Neural progenitor cell (in vitro differentiated cells): ENCODE results near the gene DIAPH3. TPM values are rescaled to one million over a fixed set of nuclear protein-coding genes. Genes with fewer than 3 reads are reported as not detected.

ENCODE experiments used
- DNase-seq: peaks from one replicate; pipeline ENCODE4 v3.0.0-alpha.2; 2016; ENCODE audit warnings: low spot score
- H2AFZ ChIP-seq: fragments of 200-600 bp; sonication (generic); replicated peaks from 2 replicates; pipeline ENCODE4 v1.6.1; 2016; ENCODE audit warnings: antibody characterized with exemption
- H3F3A ChIP-seq: fragments of 200-600 bp; sonication (generic); 2 replicates; pipeline ENCODE4 v1.6.1; 2016; ENCODE audit warnings: antibody characterized with exemption, low read depth
- H3K27ac ChIP-seq: fragments of 200-600 bp; sonication (generic); 2 replicates; pipeline ENCODE4 v1.5.1; 2016; ENCODE audit warnings: mild to moderate bottlenecking
- H3K27me3 ChIP-seq: fragments of 200-600 bp; sonication (generic); 2 replicates; pipeline ENCODE4 v1.6.1; 2016; ENCODE audit warnings: mild to moderate bottlenecking, moderate library complexity
- H3K36me3 ChIP-seq: fragments of 200-600 bp; sonication (generic); 2 replicates; pipeline ENCODE4 v1.5.1; 2016
- H3K4me1 ChIP-seq: fragments of 200-600 bp; sonication (generic); 2 replicates; pipeline ENCODE4 v1.6.1; 2016; ENCODE audit warnings: mixed run types
- H3K4me2 ChIP-seq: fragments of 200-600 bp; sonication (generic); 2 replicates; pipeline ENCODE4 v1.6.1; 2016
- H3K4me3 ChIP-seq: fragments of 200-600 bp; sonication (generic); 2 replicates; pipeline ENCODE4 v1.5.1; 2016
- H3K79me2 ChIP-seq: fragments of 200-600 bp; sonication (generic); 2 replicates; pipeline ENCODE4 v1.6.1; 2016; ENCODE audit warnings: low read depth
- H3K9ac ChIP-seq: fragments of 200-600 bp; sonication (generic); 2 replicates; pipeline ENCODE4 v1.6.1; 2016
- H3K9me3 ChIP-seq: fragments of 200-600 bp; sonication (generic); 2 replicates; pipeline ENCODE4 v1.5.1; 2016; ENCODE audit warnings: low read depth
- H4K20me1 ChIP-seq: fragments of 200-600 bp; sonication (generic); 2 replicates; pipeline ENCODE4 v1.6.1; 2016; ENCODE audit warnings: low read depth
- H3K27ac Mint-ChIP-seq: 3 replicates; pipeline ENCODE4 v1.8.0; 2021; ENCODE audit warnings: mixed read lengths
- H3K27me3 Mint-ChIP-seq: 2 replicates; pipeline ENCODE4 v1.8.0; 2022; ENCODE audit warnings: low read depth, mild to moderate bottlenecking, inconsistent platforms, moderate library complexity, mixed read lengths; ENCODE audit not compliant: insufficient read depth
- H3K36me3 Mint-ChIP-seq: 3 replicates; pipeline ENCODE4 v1.8.0; 2021; ENCODE audit warnings: mixed read lengths
- H3K4me1 Mint-ChIP-seq: 3 replicates; pipeline ENCODE4 v1.8.0; 2021; ENCODE audit warnings: mixed read lengths
- H3K4me3 Mint-ChIP-seq: 3 replicates; pipeline ENCODE4 v1.8.0; 2021; ENCODE audit warnings: mild to moderate bottlenecking, moderate library complexity, mixed read lengths
- H3K9me3 Mint-ChIP-seq: 3 replicates; pipeline ENCODE4 v1.8.0; 2020; ENCODE audit warnings: mixed read lengths
- CTCF ChIP-seq: fragments of 200-600 bp; sonication (generic); IDR thresholded peaks from 2 replicates; pipeline ENCODE4 v1.5.1; 2017; ENCODE audit warnings: antibody characterized with exemption, mild to moderate bottlenecking
- EZH2 ChIP-seq: fragments of 200-600 bp; sonication (generic); IDR thresholded peaks from 2 replicates; pipeline ENCODE4 v1.6.1; 2017; ENCODE audit warnings: antibody characterized with exemption, mild to moderate bottlenecking, moderate library complexity
- EZH2phosphoT487 ChIP-seq: fragments of 200-600 bp; sonication (generic); IDR thresholded peaks from 2 replicates; pipeline ENCODE4 v1.6.1; 2017; ENCODE audit warnings: antibody characterized with exemption
- total RNA-seq: library from RNA; depleted of rRNA; stranded (reverse); fragments of >200 nt; gene quantifications from 2 replicates; pipeline ENCODE4 v1.2.3, GENCODE V29; 2015; ENCODE audit warnings: low replicate concordance

DIAPH3 gene
- total RNA-seq, 1 donor from 2014 or later = 51.5 TPM

- peak; percentile 43 for DNase-seq
- Histone ChIP-seq H3K27ac (no peak overlapping the region), H3F3A (no peaks in the 10 kb centered on the region), H3K27me3 (no peaks in the 10 kb centered on the region), H3K4me3 (no peak overlapping the region), H3K9me3 (no peaks in the 10 kb centered on the region), H2AFZ (no peak overlapping the region), H4K20me1 (no peaks in the 10 kb centered on the region), H3K4me2 (no peak overlapping the region), H3K79me2 (peaks cover 60% of the 10 kb centered on the region), H3K9ac (no peak overlapping the region), H3K36me3 (no peaks in the 10 kb centered on the region), H3K4me1 (peaks cover 7% of the 10 kb centered on the region)
- Mint-ChIP-seq H3K9me3 (peaks cover 5% of the 10 kb centered on the region), H3K27me3 (no peaks in the 10 kb centered on the region), H3K36me3 (peaks cover 10% of the 10 kb centered on the region), H3K4me3 (no peak overlapping the region), H3K27ac (no peak overlapping the region), H3K4me1 (no peaks in the 10 kb centered on the region)
- TF ChIP-seq EZH2phosphoT487 (no peak), CTCF (peak; percentile 33), EZH2 (no peak)
Observed at GRCh38 chr13:60134376-60134775, 29.4 kb downstream of the DIAPH3 start.

- Histone ChIP-seq H3K9ac (no peak overlapping the region), H3K27me3 (no peaks in the 10 kb centered on the region), H3K4me3 (no peak overlapping the region), H3F3A (no peaks in the 10 kb centered on the region), H3K9me3 (peaks cover 2% of the 10 kb centered on the region), H3K79me2 (peaks cover 47% of the 10 kb centered on the region), H3K27ac (no peak overlapping the region), H4K20me1 (no peaks in the 10 kb centered on the region), H3K4me1 (no peaks in the 10 kb centered on the region), H3K36me3 (peaks cover 2% of the 10 kb centered on the region), H3K4me2 (no peak overlapping the region), H2AFZ (no peak overlapping the region)
- no peak overlapping the region for H3K27ac Mint-ChIP-seq
- H3K36me3 Mint-ChIP-seq = peaks cover 14% of the 10 kb centered on the region
- no peak for DNase-seq
- H3K4me3 Mint-ChIP-seq = no peak overlapping the region
- H3K27me3 Mint-ChIP-seq = peaks cover 4% of the 10 kb centered on the region
- TF ChIP-seq EZH2 (no peak), EZH2phosphoT487 (no peak), CTCF (no peak)
- H3K9me3 Mint-ChIP-seq = peaks cover 7% of the 10 kb centered on the region
- H3K4me1 Mint-ChIP-seq = no peaks in the 10 kb centered on the region
Observed at GRCh38 chr13:60121337-60121687, 42.4 kb downstream of the DIAPH3 start.

- Histone ChIP-seq H3K9ac (no peak overlapping the region), H3K4me1 (no peaks in the 10 kb centered on the region), H3K4me2 (no peak overlapping the region), H3K9me3 (no peaks in the 10 kb centered on the region), H3K36me3 (no peaks in the 10 kb centered on the region), H3K4me3 (no peak overlapping the region), H2AFZ (no peak overlapping the region), H3K79me2 (peaks cover 47% of the 10 kb centered on the region), H3K27me3 (no peaks in the 10 kb centered on the region), H3F3A (no peaks in the 10 kb centered on the region), H4K20me1 (no peaks in the 10 kb centered on the region), H3K27ac (no peak overlapping the region)
- Mint-ChIP-seq H3K4me3 (no peak overlapping the region), H3K4me1 (no peaks in the 10 kb centered on the region), H3K9me3 (peaks cover 7% of the 10 kb centered on the region), H3K27ac (no peak overlapping the region), H3K27me3 (peaks cover 4% of the 10 kb centered on the region), H3K36me3 (peaks cover 14% of the 10 kb centered on the region)
- no peak for DNase-seq
- TF ChIP-seq EZH2phosphoT487 = no peak
- TF ChIP-seq EZH2 = no peak
- no peak for TF ChIP-seq CTCF
Observed at GRCh38 chr13:60120617-60121336, 43.0 kb downstream of the DIAPH3 start.
